Measurements from ENCODE around the gene MCU. TPM values are rescaled to one million over a fixed set of nuclear protein-coding genes. Genes with fewer than 3 reads are reported as not detected.

Gene MCU
- total and polyA plus RNA-seq, 10 of the 15 experiments (the other 5 are each of a cell fraction or from before 2014, with no cell fraction given), result 5.1 to 49.1 (median 17.9) TPM

GRCh38 chr10:72653383-72654096 lies 38.4 kb upstream of the MCU start:
- TF ChIP-seq CBFB (IDR thresholded peaks at IDR 0.05; ENCODE audit: low read depth), result no peak
- no peak for TF ChIP-seq CREB1 (IDR thresholded peaks at IDR 0.05; ENCODE audit: low read depth)
- RAD21 ChIA-PET (ENCODE audit: unreplicated experiment), result no interaction called here
- Histone ChIP-seq H3K79me2 (ENCODE audit: control insufficient read depth, insufficient read depth, low read length) (no peaks in the 10 kb centered on the region), H2AFZ (ENCODE audit: control insufficient read depth, low read depth, low read length) (no peak overlapping the region), H3K9ac (ENCODE audit: control insufficient read depth, insufficient read depth, low read length) (no peak overlapping the region), H3K27ac (ENCODE audit: control insufficient read depth, insufficient read depth) (no peak overlapping the region), H3K4me1 (ENCODE audit: control insufficient read depth, insufficient read depth, low read length) (peaks cover 12% of the 10 kb centered on the region), H3K9me3 (replicated peaks; ENCODE audit: control insufficient read depth, insufficient read depth, low read length) (no peaks in the 10 kb centered on the region), H4K20me1 (ENCODE audit: control insufficient read depth, insufficient read depth) (no peaks in the 10 kb centered on the region), H3K4me3 (no peak overlapping the region), H3K4me2 (ENCODE audit: control insufficient read depth, insufficient read depth) (no peak overlapping the region), H3K36me3 (ENCODE audit: control insufficient read depth in 2 of 2, insufficient read depth in 2 of 2, low read length in 1 of 2) (no peaks in the 10 kb centered on the region), H3K27me3 (replicated peaks in 1 of 2; ENCODE audit: control insufficient read depth in 2 of 2, insufficient read depth in 2 of 2, low read length in 1 of 2) (no peaks in the 10 kb centered on the region)
- no TSS peak for BruUV-seq (replicated peaks)
- POLR2A ChIA-PET, result interaction anchor here (1.1 kb wide), 1 partner anchor 15 kb away, joined by 3 read pairs; no protein-coding TSS in a partner anchor
- SMC1A ChIA-PET (ENCODE audit: uncharacterized antibody, unreplicated experiment), result interaction anchor here (0.9 kb wide), 1 partner anchor 14 kb away, joined by 3 read pairs; no protein-coding TSS in a partner anchor
- intact Hi-C loops (cut with micrococcal nuclease; ENCODE audit: unreplicated experiment) (no loop called here), in situ Hi-C loops (cut with MboI) (no loop called here)
- ATAC-seq (no peak), FAIRE-seq (no peak), DNase-seq (ENCODE audit: low read depth, low spot score) (no peak)
- CTCF ChIA-PET, result interaction anchor here (1.7 kb wide), 1 partner anchor 181 kb away, joined by 3 read pairs; no protein-coding TSS in a partner anchor
- WGBS (ENCODE audit: insufficient coverage, insufficient replicate concordance, low lambda C conversion rate, missing lambda C conversion rate), result 51% methylated on average over 6 of the region's 6 CpGs

GRCh38 chr10:72654720-72655119 lies 37.2 kb upstream of the MCU start:
- ChIA-PET RAD21 (ENCODE audit: unreplicated experiment) (no interaction called here), SMC1A (ENCODE audit: uncharacterized antibody, unreplicated experiment) (no interaction called here), POLR2A (no interaction called here), CTCF (no interaction called here)
- no peak for TF ChIP-seq E4F1 (IDR thresholded peaks at IDR 0.05; ENCODE audit: borderline replicate concordance, partially characterized antibody)
- no peak for TF ChIP-seq HDAC2 (IDR thresholded peaks at IDR 0.05)
- no peak for TF ChIP-seq SPI1 (IDR thresholded peaks at IDR 0.05; ENCODE audit: borderline replicate concordance, insufficient read depth, low read depth, low read length)
- no peak for TF ChIP-seq ZNF274 (IDR thresholded peaks at IDR 0.05; ENCODE audit: insufficient read depth, insufficient read length)
- TF ChIP-seq SREBF2 (IDR thresholded peaks at IDR 0.05; ENCODE audit: low read length), result no peak
- TF ChIP-seq RELA (IDR thresholded peaks at IDR 0.05; ENCODE audit: borderline replicate concordance, partially characterized antibody), result no peak
- TF ChIP-seq ATF7 (IDR thresholded peaks at IDR 0.05; ENCODE audit: low read depth), result no peak
- no peak for TF ChIP-seq IRF3 (IDR thresholded peaks at IDR 0.05)
- intact Hi-C loops (cut with micrococcal nuclease; ENCODE audit: unreplicated experiment), result no loop called here
- BruUV-seq (replicated peaks), result no TSS peak
- Histone ChIP-seq H3K36me3 (ENCODE audit: control insufficient read depth in 2 of 2, insufficient read depth in 2 of 2, low read length in 1 of 2) (no peaks in the 10 kb centered on the region), H3K9ac (ENCODE audit: control insufficient read depth, insufficient read depth, low read length) (no peak overlapping the region), H4K20me1 (ENCODE audit: control insufficient read depth, insufficient read depth) (no peaks in the 10 kb centered on the region), H3K27ac (ENCODE audit: control insufficient read depth, insufficient read depth) (no peak overlapping the region), H3K4me1 (ENCODE audit: control insufficient read depth, insufficient read depth, low read length) (peaks cover under 1% of the 10 kb centered on the region; the same call in 1 of the 2 replicates), H3K27me3 (replicated peaks in 1 of 2; ENCODE audit: control insufficient read depth in 2 of 2, insufficient read depth in 2 of 2, low read length in 1 of 2) (no peaks in the 10 kb centered on the region), H3K4me2 (ENCODE audit: control insufficient read depth, insufficient read depth) (no peak overlapping the region), H2AFZ (ENCODE audit: control insufficient read depth, low read depth, low read length) (no peak overlapping the region), H3K9me3 (replicated peaks; ENCODE audit: control insufficient read depth, insufficient read depth, low read length) (no peaks in the 10 kb centered on the region), H3K79me2 (ENCODE audit: control insufficient read depth, insufficient read depth, low read length) (no peaks in the 10 kb centered on the region), H3K4me3 (no peak overlapping the region)
- DNase-seq (ENCODE audit: low read depth, low spot score) (no peak), FAIRE-seq (no peak), ATAC-seq (no peak)
- in situ Hi-C loops (cut with MboI), result no loop called here
- 32% methylated on average over 3 of the region's 3 CpGs for WGBS (ENCODE audit: insufficient coverage, insufficient replicate concordance, low lambda C conversion rate, missing lambda C conversion rate)

All from GM12878 (cell line).